ENCODE measurements around the gene CCNQ.

GRCh38 chrX:153632595-153632946 lies 33.6 kb upstream of the CCNQ start:
- TF ChIP-seq ZNF70 (CRISPR knock-in tag; IDR thresholded peaks at IDR 0.05) (no peak), PATZ1 (CRISPR knock-in tag; IDR thresholded peaks at IDR 0.05; ENCODE audit: borderline replicate concordance) (no peak), RARB (CRISPR knock-in tag; IDR thresholded peaks at IDR 0.05) (no peak), CREB5 (CRISPR knock-in tag; IDR thresholded peaks at IDR 0.05; ENCODE audit: low read depth) (no peak), ZNF8 (CRISPR knock-in tag; IDR thresholded peaks at IDR 0.05) (no peak), ZFP3 (CRISPR knock-in tag; IDR thresholded peaks at IDR 0.05) (no peak), OSR1 (CRISPR knock-in tag; IDR thresholded peaks at IDR 0.05) (no peak), ZNF565 (CRISPR knock-in tag; conservative IDR thresholded peaks at IDR 0.05; ENCODE audit: low read depth) (no peak), GLIS3 (CRISPR knock-in tag; IDR thresholded peaks at IDR 0.05) (no peak), ARNTL (CRISPR knock-in tag; IDR thresholded peaks at IDR 0.05; ENCODE audit: borderline replicate concordance, low read depth) (no peak), TCF4 (CRISPR knock-in tag; IDR thresholded peaks at IDR 0.05; ENCODE audit: borderline replicate concordance) (no peak), TOX (CRISPR knock-in tag; IDR thresholded peaks at IDR 0.05; ENCODE audit: borderline replicate concordance) (no peak), BACH2 (CRISPR knock-in tag; IDR thresholded peaks at IDR 0.05; ENCODE audit: borderline replicate concordance) (no peak)
